ENCODE measurements around the gene ADCY2.

The ADCY2 gene

DNA sequence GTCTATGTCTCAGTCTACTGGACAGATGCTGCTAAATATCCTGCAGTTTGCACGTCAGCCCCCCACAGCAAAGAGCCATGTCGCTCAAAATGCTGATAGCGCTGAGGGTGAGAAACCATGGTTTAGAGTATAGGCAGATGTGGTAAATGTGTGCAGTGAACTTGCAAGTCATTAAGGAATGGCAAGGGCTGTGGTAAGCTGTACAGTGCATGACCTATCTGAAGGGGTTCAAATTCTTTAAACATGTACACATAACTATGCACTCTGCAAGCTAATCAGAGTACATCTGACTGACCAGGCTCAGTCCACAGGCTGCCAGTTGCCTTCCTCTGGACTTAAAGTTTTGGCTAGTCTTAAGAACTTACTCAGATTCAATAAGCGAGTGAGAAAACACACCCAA is 284.3 kb downstream of the ADCY2 start:
- no peaks in the 10 kb centered on the region for H3K27me3 ChIP-seq (ENCODE audit: insufficient read depth, low read depth)
- no peaks in the 10 kb centered on the region for H3K36me3 ChIP-seq (ENCODE audit: insufficient read depth)
- no peaks in the 10 kb centered on the region for H3K4me1 ChIP-seq (ENCODE audit: low read depth, poor library complexity, severe bottlenecking)
- no peaks in the 10 kb centered on the region for H4K20me1 ChIP-seq (ENCODE audit: insufficient read depth)
- H3K27ac ChIP-seq, result no peak overlapping the region
- H3K9ac ChIP-seq, result no peak overlapping the region
- TF ChIP-seq, protein P1, sequence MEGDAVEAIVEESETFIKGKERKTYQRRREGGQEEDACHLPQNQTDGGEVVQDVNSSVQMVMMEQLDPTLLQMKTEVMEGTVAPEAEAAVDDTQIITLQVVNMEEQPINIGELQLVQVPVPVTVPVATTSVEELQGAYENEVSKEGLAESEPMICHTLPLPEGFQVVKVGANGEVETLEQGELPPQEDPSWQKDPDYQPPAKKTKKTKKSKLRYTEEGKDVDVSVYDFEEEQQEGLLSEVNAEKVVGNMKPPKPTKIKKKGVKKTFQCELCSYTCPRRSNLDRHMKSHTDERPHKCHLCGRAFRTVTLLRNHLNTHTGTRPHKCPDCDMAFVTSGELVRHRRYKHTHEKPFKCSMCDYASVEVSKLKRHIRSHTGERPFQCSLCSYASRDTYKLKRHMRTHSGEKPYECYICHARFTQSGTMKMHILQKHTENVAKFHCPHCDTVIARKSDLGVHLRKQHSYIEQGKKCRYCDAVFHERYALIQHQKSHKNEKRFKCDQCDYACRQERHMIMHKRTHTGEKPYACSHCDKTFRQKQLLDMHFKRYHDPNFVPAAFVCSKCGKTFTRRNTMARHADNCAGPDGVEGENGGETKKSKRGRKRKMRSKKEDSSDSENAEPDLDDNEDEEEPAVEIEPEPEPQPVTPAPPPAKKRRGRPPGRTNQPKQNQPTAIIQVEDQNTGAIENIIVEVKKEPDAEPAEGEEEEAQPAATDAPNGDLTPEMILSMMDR (conservative IDR thresholded peaks at IDR 0.05; ENCODE audit: low read depth, low read length), result no peak
- H3K79me2 ChIP-seq (ENCODE audit: insufficient read depth, low read depth), result no peaks in the 10 kb centered on the region
- H3K4me3 ChIP-seq (IDR thresholded peaks at IDR 0.05; ENCODE audit: insufficient read depth, low read depth, low read length), result no peak overlapping the region
- H2AFZ ChIP-seq (ENCODE audit: low read depth), result no peak overlapping the region
- H3K4me2 ChIP-seq, result no peak overlapping the region

DNA sequence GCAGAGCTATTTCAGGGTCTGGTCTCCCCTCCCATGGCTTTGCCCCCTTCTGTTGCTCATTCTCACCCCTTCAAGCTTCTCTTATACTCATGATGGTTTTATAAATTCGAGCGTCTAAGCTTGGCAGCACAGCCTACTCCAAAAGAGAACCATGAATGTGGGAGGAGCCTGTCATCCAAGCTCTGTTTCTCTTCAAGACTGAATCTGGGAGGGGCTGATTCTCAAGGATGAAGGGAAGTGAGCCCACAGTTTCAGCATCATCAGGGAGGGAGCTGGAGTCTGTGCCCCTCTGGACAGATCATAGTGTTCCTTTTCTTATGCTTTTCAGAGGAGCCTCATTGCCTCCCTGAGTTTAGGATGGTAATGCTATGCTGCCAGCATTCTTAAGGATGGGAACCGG is 286.4 kb downstream of the ADCY2 start:
- no peak overlapping the region for H3K4me3 ChIP-seq (IDR thresholded peaks at IDR 0.05; ENCODE audit: insufficient read depth, low read depth, low read length)
- no peak overlapping the region for H3K4me2 ChIP-seq
- no peaks in the 10 kb centered on the region for H4K20me1 ChIP-seq (ENCODE audit: insufficient read depth)
- no peaks in the 10 kb centered on the region for H3K4me1 ChIP-seq (ENCODE audit: low read depth, poor library complexity, severe bottlenecking)
- no peak overlapping the region for H3K9ac ChIP-seq
- no peak overlapping the region for H3K27ac ChIP-seq
- H3K79me2 ChIP-seq (ENCODE audit: insufficient read depth, low read depth), result no peaks in the 10 kb centered on the region
- H2AFZ ChIP-seq (ENCODE audit: low read depth), result no peak overlapping the region
- no peaks in the 10 kb centered on the region for H3K36me3 ChIP-seq (ENCODE audit: insufficient read depth)
- TF ChIP-seq, protein P1 (conservative IDR thresholded peaks at IDR 0.05; ENCODE audit: low read depth, low read length), result no peak
- no peaks in the 10 kb centered on the region for H3K27me3 ChIP-seq (ENCODE audit: insufficient read depth, low read depth)

GRCh38 chr5:7683753-7684152 is 287.8 kb downstream of the ADCY2 start:
- no peak overlapping the region for H3K4me3 ChIP-seq (IDR thresholded peaks at IDR 0.05; ENCODE audit: insufficient read depth, low read depth, low read length)
- TF ChIP-seq, protein P1 (conservative IDR thresholded peaks at IDR 0.05; ENCODE audit: low read depth, low read length), result no peak
- no peaks in the 10 kb centered on the region for H3K79me2 ChIP-seq (ENCODE audit: insufficient read depth, low read depth)
- H4K20me1 ChIP-seq (ENCODE audit: insufficient read depth), result no peaks in the 10 kb centered on the region
- H3K27me3 ChIP-seq (ENCODE audit: insufficient read depth, low read depth), result no peaks in the 10 kb centered on the region
- no peak overlapping the region for H3K9ac ChIP-seq
- no peaks in the 10 kb centered on the region for H3K36me3 ChIP-seq (ENCODE audit: insufficient read depth)
- no peak overlapping the region for H3K27ac ChIP-seq
- H2AFZ ChIP-seq (ENCODE audit: low read depth), result no peak overlapping the region
- no peaks in the 10 kb centered on the region for H3K4me1 ChIP-seq (ENCODE audit: low read depth, poor library complexity, severe bottlenecking)
- no peak overlapping the region for H3K4me2 ChIP-seq

- no peaks in the 10 kb centered on the region for H3K36me3 ChIP-seq (ENCODE audit: insufficient read depth)
- H3K79me2 ChIP-seq (ENCODE audit: insufficient read depth, low read depth), result no peaks in the 10 kb centered on the region
- TF ChIP-seq, protein P1 (conservative IDR thresholded peaks at IDR 0.05; ENCODE audit: low read depth, low read length), result no peak
Measured at GRCh38 chr5:7684826-7685225, 288.9 kb downstream of the ADCY2 start.

More at GRCh38 chr5:7684826-7685225, 288.9 kb downstream of the ADCY2 start:
- Histone ChIP-seq H3K27ac (no peak overlapping the region), H4K20me1 (ENCODE audit: insufficient read depth) (no peaks in the 10 kb centered on the region), H3K4me2 (no peak overlapping the region), H3K27me3 (ENCODE audit: insufficient read depth, low read depth) (no peaks in the 10 kb centered on the region), H3K4me1 (ENCODE audit: low read depth, poor library complexity, severe bottlenecking) (no peaks in the 10 kb centered on the region), H3K4me3 (IDR thresholded peaks at IDR 0.05; ENCODE audit: insufficient read depth, low read depth, low read length) (no peak overlapping the region), H3K9ac (no peak overlapping the region), H2AFZ (ENCODE audit: low read depth) (no peak overlapping the region)

Measured in KMS-11 (cell line).